ENCODE measurements around the gene OR2T6.
"Not testable (repeated sequence)": the region's sequence is repeated elsewhere in the genome, so short reads cannot be mapped to it uniquely, and the experiment has no call there.

The OR2T6 gene

GRCh38 chr1:248434913-248435312, 59.4 kb downstream of the OR2T6 start:
- not testable (repeated sequence) for DNase-seq

GRCh38 chr1:248436303-248436702, 60.8 kb downstream of the OR2T6 start:
- not testable (repeated sequence) for DNase-seq

- not testable (repeated sequence) for DNase-seq
These were observed 63.1 kb downstream of the OR2T6 start for GRCh38 chr1:248438668-248439067.

DNA sequence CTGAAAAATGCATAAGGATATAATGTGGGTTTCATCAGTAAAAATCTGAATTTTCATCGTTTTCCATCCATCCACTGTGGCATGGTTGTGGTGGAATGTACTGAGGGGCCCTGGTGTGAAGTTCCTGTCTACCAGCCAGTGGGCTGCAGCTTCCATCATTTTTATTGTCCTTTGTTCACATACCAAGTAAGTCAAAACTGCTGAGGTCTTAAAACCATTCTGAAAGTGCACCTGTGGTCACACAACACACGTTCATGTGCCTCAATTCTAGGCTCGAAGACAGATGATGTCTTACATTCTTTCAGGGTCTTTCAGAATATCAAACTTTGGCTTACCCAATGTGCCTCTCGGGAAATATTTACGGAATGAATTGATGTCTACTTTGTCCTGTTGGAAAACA, 63.7 kb downstream of the OR2T6 start:
- not testable (repeated sequence) for DNase-seq

Data from stimulated activated CD4-positive, alpha-beta T cell treated with anti-CD3 and anti-CD28 coated beads, Interleukin-4, amount 100 ng/mL, for 1 hour (primary cell).